Measurements from ENCODE around the gene PSEN2. TPM values are rescaled to one million over a fixed set of nuclear protein-coding genes. Genes with fewer than 3 reads are reported as not detected.

Gene PSEN2
- total and polyA plus RNA-seq, 2 donors (not counting 1 experiment from before 2014, with no cell fraction given) = 15.8 to 26.0 TPM

- no peak overlapping the region for H3K4me3 Mint-ChIP-seq
- H3K9me3 ChIP-seq (ENCODE audit: control extremely low read depth in 1 of 3, control insufficient read depth in 2 of 3, insufficient read depth in 1 of 3, low read length in 2 of 3) = no peaks in the 10 kb centered on the region
- ChIA-PET CTCF (no interaction called here), POLR2A (no interaction called here)
- H3K79me2 ChIP-seq (ENCODE audit: control insufficient read depth, insufficient read depth, low read length) = no peaks in the 10 kb centered on the region
- no peak overlapping the region for H3K9ac ChIP-seq (ENCODE audit: low read length)
- ATAC-seq (ENCODE audit: low read depth) (no peak), DNase-seq (no peak)
- H3K9me3 Mint-ChIP-seq (ENCODE audit: insufficient read depth) = no peaks in the 10 kb centered on the region
- no peaks in the 10 kb centered on the region for H4K20me1 ChIP-seq (ENCODE audit: control insufficient read depth, insufficient read depth, low read length, poor library complexity, severe bottlenecking)
- H3K4me2 ChIP-seq (replicated peaks; ENCODE audit: low read depth, low read length, poor library complexity, severe bottlenecking) = no peak overlapping the region
- H2AFZ ChIP-seq (ENCODE audit: insufficient read depth, low read depth, low read length, poor library complexity, severe bottlenecking) = no peak overlapping the region
- no peaks in the 10 kb centered on the region for H3K36me3 ChIP-seq (replicated peaks in 1 of 2; ENCODE audit: control extremely low read depth in 1 of 2, control insufficient read depth in 1 of 2, extremely low read depth in 1 of 2, insufficient read depth in 2 of 2, low read length in 1 of 2)
- H3K27ac ChIP-seq (ENCODE audit: low read length in 2 of 2) = no peak overlapping the region
- no peak overlapping the region for H3K4me3 ChIP-seq (ENCODE audit: control extremely low read depth in 1 of 5, extremely low read depth in 1 of 5, insufficient read depth in 1 of 5, low read depth in 2 of 5, low read length in 4 of 5)
- no peaks in the 10 kb centered on the region for H3K27me3 Mint-ChIP-seq
- H3K27ac Mint-ChIP-seq = no peak overlapping the region
- no peaks in the 10 kb centered on the region for H3K4me1 ChIP-seq (ENCODE audit: control insufficient read depth in 2 of 2, insufficient read depth in 2 of 2, low read length in 2 of 2)
- intact Hi-C loops (cut with micrococcal nuclease) = no loop called here
- H3K4me1 Mint-ChIP-seq = no peaks in the 10 kb centered on the region
- WGBS (ENCODE audit: insufficient coverage) = 72% methylated on average over 2 of the region's 3 CpGs
- TF ChIP-seq EZH2 (IDR thresholded peaks at IDR 0.05; ENCODE audit: borderline replicate concordance, insufficient read depth, low read depth, low read length, poor library complexity, severe bottlenecking) (no peak), CTCF (IDR thresholded peaks at IDR 0.05) (no peak)
- no peaks in the 10 kb centered on the region for H3K27me3 ChIP-seq (replicated peaks in 1 of 4; ENCODE audit: control extremely low read depth in 1 of 4, control insufficient read depth in 3 of 4, insufficient read depth in 4 of 4, low read length in 3 of 4)
Measured at GRCh38 chr1:226904772-226905171, 34.4 kb downstream of the PSEN2 start.

- Histone ChIP-seq H3K9ac (ENCODE audit: low read length) (no peak overlapping the region), H2AFZ (ENCODE audit: insufficient read depth, low read depth, low read length, poor library complexity, severe bottlenecking) (no peak overlapping the region), H3K4me3 (ENCODE audit: control extremely low read depth in 1 of 5, extremely low read depth in 1 of 5, insufficient read depth in 1 of 5, low read depth in 2 of 5, low read length in 4 of 5) (no peak overlapping the region), H4K20me1 (ENCODE audit: control insufficient read depth, insufficient read depth, low read length, poor library complexity, severe bottlenecking) (no peaks in the 10 kb centered on the region), H3K27me3 (replicated peaks in 1 of 4; ENCODE audit: control extremely low read depth in 1 of 4, control insufficient read depth in 3 of 4, insufficient read depth in 4 of 4, low read length in 3 of 4) (no peaks in the 10 kb centered on the region), H3K9me3 (ENCODE audit: control extremely low read depth in 1 of 3, control insufficient read depth in 2 of 3, insufficient read depth in 1 of 3, low read length in 2 of 3) (no peaks in the 10 kb centered on the region), H3K79me2 (ENCODE audit: control insufficient read depth, insufficient read depth, low read length) (no peaks in the 10 kb centered on the region), H3K4me2 (replicated peaks; ENCODE audit: low read depth, low read length, poor library complexity, severe bottlenecking) (no peak overlapping the region), H3K36me3 (replicated peaks in 1 of 2; ENCODE audit: control extremely low read depth in 1 of 2, control insufficient read depth in 1 of 2, extremely low read depth in 1 of 2, insufficient read depth in 2 of 2, low read length in 1 of 2) (no peaks in the 10 kb centered on the region), H3K4me1 (ENCODE audit: control insufficient read depth in 2 of 2, insufficient read depth in 2 of 2, low read length in 2 of 2) (peaks cover 0 to 3% of the 10 kb centered on the region in 2 donors), H3K27ac (ENCODE audit: low read length in 2 of 2) (no peak overlapping the region)
- ATAC-seq (ENCODE audit: low read depth) = no peak
- Mint-ChIP-seq H3K9me3 (ENCODE audit: insufficient read depth) (no peaks in the 10 kb centered on the region), H3K27ac (no peak overlapping the region), H3K4me1 (peaks cover 2% of the 10 kb centered on the region), H3K27me3 (no peaks in the 10 kb centered on the region), H3K4me3 (no peak overlapping the region)
- TF ChIP-seq CTCF (IDR thresholded peaks at IDR 0.05) (no peak), EZH2 (IDR thresholded peaks at IDR 0.05; ENCODE audit: borderline replicate concordance, insufficient read depth, low read depth, low read length, poor library complexity, severe bottlenecking) (no peak)
- WGBS (ENCODE audit: insufficient coverage) = 90% methylated on average over 9 of the region's 10 CpGs
- intact Hi-C loops (cut with micrococcal nuclease) = no loop called here
- ChIA-PET POLR2A (no interaction called here), CTCF (no interaction called here)
- no peak for DNase-seq
Measured at GRCh38 chr1:226908419-226908818, 38.0 kb downstream of the PSEN2 start.

All from B cell (primary cell).